ENCODE measurements around the gene GLRA3. TPM values are rescaled to one million over a fixed set of nuclear protein-coding genes. Genes with fewer than 3 reads are reported as not detected.

GLRA3 gene
- total and polyA plus RNA-seq, 8 donors: 0.04 to 0.49 (median 0.12) TPM

- no peaks in the 10 kb centered on the region for H3K36me3 ChIP-seq
- H3K4me1 ChIP-seq: no peaks in the 10 kb centered on the region
- no peak overlapping the region for H3K27ac ChIP-seq
- H3K4me3 ChIP-seq: no peak overlapping the region
- no peaks in the 10 kb centered on the region for H3K9me3 ChIP-seq
- peak; percentile 16 to 38 (median 32) for TF ChIP-seq CTCF (IDR thresholded peaks at IDR 0.05)
- no peaks in the 10 kb centered on the region for H3K27me3 ChIP-seq
- ATAC-seq (peak in 3 of 4 donors; percentile 56 to 76 (median 72)), DNase-seq (no peak), FAIRE-seq (peak; percentile 80)
- intact Hi-C loops (cut with DNase I): no loop called here
- 40 to 45% methylated on average over 7 of the region's 7 CpGs for WGBS, 2 donors
Observed at GRCh38 chr4:174764105-174764729, 64.8 kb downstream of the GLRA3 start.

- H3K4me1 ChIP-seq: no peaks in the 10 kb centered on the region
- intact Hi-C loops (cut with DNase I): no loop called here
- WGBS, 2 donors: 45 to 47% methylated on average over 4 of the region's 4 CpGs
- no peaks in the 10 kb centered on the region for H3K36me3 ChIP-seq
- H3K27ac ChIP-seq: no peak overlapping the region
- no peak for TF ChIP-seq CTCF (IDR thresholded peaks at IDR 0.05)
- no peaks in the 10 kb centered on the region for H3K27me3 ChIP-seq
- H3K4me3 ChIP-seq: no peak overlapping the region
- FAIRE-seq (no peak), DNase-seq (no peak), ATAC-seq (no peak)
- H3K9me3 ChIP-seq: no peaks in the 10 kb centered on the region
Observed at GRCh38 chr4:174763454-174764104, 65.5 kb downstream of the GLRA3 start.

- WGBS, 2 donors: 66 to 89% methylated on average over 1 of the region's 1 CpG
- no peak for DNase-seq
- no peak for ATAC-seq
- Histone ChIP-seq H3K4me1 (no peaks in the 10 kb centered on the region), H3K4me3 (no peak overlapping the region), H3K9me3 (no peaks in the 10 kb centered on the region), H3K27me3 (no peaks in the 10 kb centered on the region), H3K36me3 (no peaks in the 10 kb centered on the region), H3K27ac (no peak overlapping the region)
- FAIRE-seq: no peak
- TF ChIP-seq CTCF (IDR thresholded peaks at IDR 0.05): no peak
- intact Hi-C loops (cut with DNase I): no loop called here
Observed at GRCh38 chr4:174761451-174761850, 67.6 kb downstream of the GLRA3 start.

GRCh38 chr4:174757736-174758135 is 71.3 kb downstream of the GLRA3 start:
- ATAC-seq (no peak), DNase-seq (no peak), FAIRE-seq (no peak)
- no peak for TF ChIP-seq CTCF (IDR thresholded peaks at IDR 0.05)
- 17 to 22% methylated on average over 4 of the region's 4 CpGs for WGBS, 2 donors
- Histone ChIP-seq H3K4me1 (no peaks in the 10 kb centered on the region), H3K9me3 (no peaks in the 10 kb centered on the region), H3K27me3 (peaks cover 0 to 2% (median 0%) of the 10 kb centered on the region in 4 donors), H3K36me3 (no peaks in the 10 kb centered on the region), H3K27ac (no peak overlapping the region), H3K4me3 (no peak overlapping the region)
- intact Hi-C loops (cut with DNase I): no loop called here

- no peak overlapping the region for H3K4me3 ChIP-seq
- no peak for TF ChIP-seq CTCF (IDR thresholded peaks at IDR 0.05)
- H3K4me1 ChIP-seq: no peaks in the 10 kb centered on the region
- H3K27ac ChIP-seq: no peak overlapping the region
- intact Hi-C loops (cut with DNase I): no loop called here
- no peak for ATAC-seq
- 42 to 60% methylated on average over 4 of the region's 4 CpGs for WGBS, 2 donors
- H3K36me3 ChIP-seq: no peaks in the 10 kb centered on the region
- FAIRE-seq: no peak
- H3K27me3 ChIP-seq: peaks cover 0 to 2% (median 0%) of the 10 kb centered on the region in 4 donors
- H3K9me3 ChIP-seq: no peaks in the 10 kb centered on the region
- no peak for DNase-seq
Observed at GRCh38 chr4:174753021-174753420, 76.0 kb downstream of the GLRA3 start.
